Nucleus accumbens (tissue), 56 donors: ENCODE data around the gene PRADC1.
"Not testable (repeated sequence)": the region's sequence is repeated elsewhere in the genome, so short reads cannot be mapped to it uniquely, and the experiment has no call there.

ENCODE experiments used
- DNase-seq, 56 donors: peaks; one replicate each; lab custom pipeline; 2025; lab: John Stamatoyannopoulos, UW

Gene PRADC1

GRCh38 chr2:73233154-73233931 is at the start of gene PRADC1:
PRADC1 (minus strand) TSS chr2:73233239; CDS start chr2:73233160, 79 bp downstream.
- DNase-seq: peak; percentile 82 to 100 (median 98)

- DNase-seq: no peak
Observed at GRCh38 chr2:73281244-73281643, 48.2 kb upstream of the PRADC1 start.

GRCh38 chr2:73279852-73280251 is 46.8 kb upstream of the PRADC1 start:
- no peak for DNase-seq

GRCh38 chr2:73272270-73272669 is 39.2 kb upstream of the PRADC1 start:
- no peak for DNase-seq

GRCh38 chr2:73269686-73270465 is 36.8 kb upstream of the PRADC1 start:
- DNase-seq: no peak

GRCh38 chr2:73268830-73269685 is 36.0 kb upstream of the PRADC1 start:
- peak in 18 of 56 donors; percentile 12 to 73 (median 29) for DNase-seq

- DNase-seq: no peak
Observed at GRCh38 chr2:73268366-73268829, 35.4 kb upstream of the PRADC1 start.

GRCh38 chr2:73267008-73267407 is 34.0 kb upstream of the PRADC1 start:
- no peak for DNase-seq

GRCh38 chr2:73266061-73266901 is 33.2 kb upstream of the PRADC1 start:
- no peak for DNase-seq

- no peak for DNase-seq
Observed at GRCh38 chr2:73265298-73266060, 32.4 kb upstream of the PRADC1 start.

- no peak for DNase-seq
Observed at GRCh38 chr2:73264783-73265182, 31.7 kb upstream of the PRADC1 start.

- no peak for DNase-seq
Observed at GRCh38 chr2:73264332-73264606, 31.2 kb upstream of the PRADC1 start.

- DNase-seq: no peak
Observed at GRCh38 chr2:73263540-73264331, 30.7 kb upstream of the PRADC1 start.

GRCh38 chr2:73262691-73263429 is 29.8 kb upstream of the PRADC1 start:
- not testable (repeated sequence) for DNase-seq

GRCh38 chr2:73262108-73262651 is 29.1 kb upstream of the PRADC1 start:
- DNase-seq: no peak

- peak in 16 of 56 donors; percentile 8 to 57 (median 22) for DNase-seq
Observed at GRCh38 chr2:73260338-73260984, 27.4 kb upstream of the PRADC1 start.
